SK-N-SH (cell line): ENCODE measurements around the gene FNDC10. TPM values are rescaled to one million over a fixed set of nuclear protein-coding genes. Genes with fewer than 3 reads are reported as not detected.

Experiments
- CTCF ChIA-PET: fragments of 300-600, 350-600 bp; formaldehyde crosslinking; extraction: SDS; loops from one replicate; lab custom pipeline; 2021; lab: Yijun Ruan, JAX
- POLR2A ChIA-PET: fragments of 350-600 bp; sonication (Branson Sonifier 250); formaldehyde crosslinking; extraction: SDS; loops from one replicate; lab custom pipeline; 2020; ENCODE audit warnings: antibody characterized with exemption, inconsistent platforms; lab: Yijun Ruan, JAX
- DNase-seq: peaks from one replicate; pipeline ENCODE4 v3.0.0; 2012
- H2AFZ ChIP-seq: fragments of 200-600 bp; sonication (generic); 2 replicates; pipeline ENCODE4 v1.8.1; 2016; ENCODE audit warnings: antibody characterized with exemption, mild to moderate bottlenecking, low read depth
- H3F3A ChIP-seq: fragments of 200-600 bp; sonication (generic); replicated peaks from 2 replicates; pipeline ENCODE3; 2016; ENCODE audit warnings: antibody characterized with exemption, mild to moderate bottlenecking; ENCODE audit not compliant: insufficient read depth
- H3K27ac ChIP-seq, 2 experiments: fragments of 200-500 bp in 1 of 2; fragments of 200-600 bp in 1 of 2; sonication (Bioruptor generic) in 1 of 2; sonication (generic), shearing (Covaris generic) in 1 of 2; 2 replicates each; pipeline versions ENCODE4 v1.5.1 to v1.6.1; 2014 to 2016; ENCODE audit warnings: low read depth in 2 of 2, inconsistent platforms in 1 of 2, low read length in 1 of 2, mild to moderate bottlenecking in 1 of 2, mixed read lengths in 1 of 2
- H3K27me3 ChIP-seq: fragments of 200-600 bp; sonication (generic), shearing (Covaris generic); 2 replicates; pipeline ENCODE4 v1.6.1; 2016; ENCODE audit warnings: mixed run types; ENCODE audit not compliant: insufficient read depth
- H3K36me3 ChIP-seq, 2 experiments: fragments of 200-500 bp in 1 of 2; fragments of 200-600 bp in 1 of 2; sonication (Bioruptor generic) in 1 of 2; sonication (generic) in 1 of 2; replicated peaks in 1 of 2; 2 replicates each; pipeline versions ENCODE3 to v1.5.1; 2014 to 2016; ENCODE audit warnings: low read length in 1 of 2, mild to moderate bottlenecking in 1 of 2; ENCODE audit not compliant: insufficient read depth in 2 of 2, control insufficient read depth in 1 of 2
- H3K4me1 ChIP-seq, 2 experiments: fragments of 200-500 bp in 1 of 2; fragments of 200-600 bp in 1 of 2; sonication (Bioruptor generic) in 1 of 2; sonication (generic), shearing (Covaris generic) in 1 of 2; 2 replicates each; pipeline versions ENCODE4 v1.5.1 to v1.6.1; 2014 to 2016; ENCODE audit warnings: low read depth in 1 of 2, low read length in 1 of 2, mixed run types in 1 of 2; ENCODE audit not compliant: insufficient read depth in 2 of 2, control insufficient read depth in 1 of 2
- H3K4me2 ChIP-seq: fragments of 200-600 bp; sonication (generic), shearing (Covaris generic); 2 replicates; pipeline ENCODE4 v1.6.1; 2017; ENCODE audit warnings: mixed run types
- H3K4me3 ChIP-seq, 2 experiments: fragments of 200-500 bp in 1 of 2; fragments of 200-600 bp in 1 of 2; sonication (Bioruptor generic) in 1 of 2; sonication (generic), shearing (Covaris generic) in 1 of 2; 2 replicates each; pipeline versions ENCODE4 v1.5.1 to v1.8.1; 2014 to 2016; ENCODE audit warnings: low read depth in 2 of 2, inconsistent platforms in 1 of 2, low read length in 1 of 2, mild to moderate bottlenecking in 1 of 2, mixed read lengths in 1 of 2, moderate library complexity in 1 of 2
- H3K79me2 ChIP-seq: fragments of 200-600 bp; sonication (generic); 2 replicates; pipeline ENCODE4 v1.8.1; 2017; ENCODE audit warnings: mild to moderate bottlenecking; ENCODE audit not compliant: insufficient read depth
- H3K9ac ChIP-seq: fragments of 200-600 bp; sonication (generic); 2 replicates; pipeline ENCODE4 v1.6.1; 2017; ENCODE audit warnings: mixed run types
- H3K9me2 ChIP-seq: fragments of 200-600 bp; sonication (generic); 2 replicates; pipeline ENCODE4 v1.6.1; 2017; ENCODE audit warnings: mixed run types
- H3K9me3 ChIP-seq: fragments of 200-600 bp; sonication (generic); 2 replicates; pipeline ENCODE4 v1.6.1; 2017; ENCODE audit warnings: mixed run types, mild to moderate bottlenecking, moderate library complexity
- H4K20me1 ChIP-seq: fragments of 200-600 bp; sonication (generic); 2 replicates; pipeline ENCODE4 v1.6.1; 2017; ENCODE audit warnings: mild to moderate bottlenecking, mixed run types; ENCODE audit not compliant: insufficient read depth
- POLR2AphosphoS5 ChIP-seq: IDR thresholded peaks from 2 replicates; pipeline ENCODE4 v1.6.1; 2012; ENCODE audit warnings: low read depth, low read length
- SMC3 ChIP-seq: IDR thresholded peaks from 2 replicates; pipeline ENCODE4 v1.6.1; 2012; ENCODE audit warnings: low read depth, low read length, improper control_type of control experiment
- TAF1 ChIP-seq: IDR thresholded peaks from 2 replicates; pipeline ENCODE4 v1.6.1; 2012; ENCODE audit warnings: low read depth, mild to moderate bottlenecking, low read length, moderate library complexity, borderline replicate concordance
- TCF12 ChIP-seq: IDR thresholded peaks from 2 replicates; pipeline ENCODE4 v1.4.0; 2012
- TEAD4 ChIP-seq: IDR thresholded peaks from 2 replicates; pipeline ENCODE4 v1.4.0; 2012; ENCODE audit warnings: mild to moderate bottlenecking, borderline replicate concordance; ENCODE audit not compliant: insufficient read depth
- USF1 ChIP-seq: IDR thresholded peaks from 2 replicates; pipeline ENCODE4 v1.4.0; 2012; ENCODE audit warnings: low read depth, borderline replicate concordance
- whole genome bisulfite sequencing: methylation state at CpG from one replicate; pipeline ENCODE4 v1.1.6; 2017; ENCODE audit warnings: low lambda C conversion rate; 5-methylcytosine and 5-hydroxymethylcytosine counted together
- polyA plus RNA-seq, 3 experiments: library from polyadenylated mRNA; depleted of rRNA; stranded (reverse); fragments of >200 nt; gene quantifications; 2 replicates each; pipeline ENCODE4 v1.2.3, GENCODE V29; 2012
- TF ChIP-seq, protein P1 (sequence below): fragments of 150-350 bp; IDR thresholded peaks from 2 replicates; pipeline ENCODE4 v1.6.1; 2016; ENCODE audit warnings: mild to moderate bottlenecking, low read depth, low read length
- TF ChIP-seq, protein P2 (sequence below): fragments of 150-350 bp; IDR thresholded peaks from 2 replicates; pipeline ENCODE4 v1.6.1; 2017; ENCODE audit warnings: antibody characterized with exemption, low read length, low read depth, borderline replicate concordance

FNDC10 gene
- polyA plus RNA-seq, 1 of the 3 experiments (the other 2 are of a cell fraction), result 6.7 TPM

GRCh38 chr1:1569341-1569740 lies 30.6 kb downstream of the FNDC10 start:
- Histone ChIP-seq H3F3A (peaks cover 13% of the 10 kb centered on the region), H3K4me1 (peaks cover 0 to 4% of the 10 kb centered on the region in 2 experiments; a peak in 1 of 4 replicates), H3K27me3 (no peaks in the 10 kb centered on the region), H3K9me2 (no peaks in the 10 kb centered on the region), H2AFZ (no peak overlapping the region), H3K4me2 (no peak overlapping the region), H3K27ac (no peak overlapping the region), H3K79me2 (peaks cover 100% of the 10 kb centered on the region), H3K9me3 (no peaks in the 10 kb centered on the region), H3K4me3 (no peak overlapping the region), H4K20me1 (peaks cover 73% of the 10 kb centered on the region), H3K9ac (no peak overlapping the region), H3K36me3 (peaks cover 15 to 20% of the 10 kb centered on the region in 2 experiments)
- DNase-seq, result no peak
- ChIA-PET POLR2A (no interaction called here), CTCF (no interaction called here)
- no peak for TF ChIP-seq TEAD4
- 96% methylated on average over 5 of the region's 7 CpGs for WGBS

DNA sequence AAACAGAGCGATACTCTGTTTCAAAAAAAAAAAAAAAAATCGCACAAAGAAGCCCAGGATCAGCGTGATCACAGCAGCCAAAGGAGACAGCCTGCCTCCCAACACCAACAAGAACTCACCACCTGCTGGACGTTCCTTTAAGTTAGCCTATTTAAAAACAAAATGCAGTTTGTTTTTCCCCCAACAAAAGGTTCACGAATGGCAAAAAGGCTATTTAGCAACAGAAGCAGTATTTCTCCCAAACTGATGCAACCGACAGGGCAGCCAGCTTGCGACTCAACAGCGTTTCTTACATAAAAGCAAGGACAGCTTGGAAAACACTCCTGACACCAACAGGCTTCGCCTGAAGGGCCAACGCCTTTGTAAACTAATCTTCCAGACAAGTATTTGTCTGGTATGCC lies 32.0 kb downstream of the FNDC10 start:
- Histone ChIP-seq H3K9ac (no peak overlapping the region), H3K4me1 (no peaks in the 10 kb centered on the region), H3K4me2 (no peak overlapping the region), H3K27ac (no peak overlapping the region), H3K4me3 (no peak overlapping the region), H3K9me3 (no peaks in the 10 kb centered on the region), H3F3A (peaks cover 8% of the 10 kb centered on the region), H3K36me3 (peaks cover 22 to 26% of the 10 kb centered on the region in 2 experiments), H4K20me1 (peaks cover 75% of the 10 kb centered on the region)
- POLR2A ChIA-PET, result no interaction called here
- WGBS, result 96% methylated on average over 10 of the region's 10 CpGs
- TF ChIP-seq SMC3 (no peak), POLR2AphosphoS5 (no peak), TCF12 (no peak), TAF1 (no peak)
- TF ChIP-seq, protein P1, sequence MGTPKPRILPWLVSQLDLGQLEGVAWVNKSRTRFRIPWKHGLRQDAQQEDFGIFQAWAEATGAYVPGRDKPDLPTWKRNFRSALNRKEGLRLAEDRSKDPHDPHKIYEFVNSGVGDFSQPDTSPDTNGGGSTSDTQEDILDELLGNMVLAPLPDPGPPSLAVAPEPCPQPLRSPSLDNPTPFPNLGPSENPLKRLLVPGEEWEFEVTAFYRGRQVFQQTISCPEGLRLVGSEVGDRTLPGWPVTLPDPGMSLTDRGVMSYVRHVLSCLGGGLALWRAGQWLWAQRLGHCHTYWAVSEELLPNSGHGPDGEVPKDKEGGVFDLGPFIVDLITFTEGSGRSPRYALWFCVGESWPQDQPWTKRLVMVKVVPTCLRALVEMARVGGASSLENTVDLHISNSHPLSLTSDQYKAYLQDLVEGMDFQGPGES, result no peak
- TF ChIP-seq, protein P2, sequence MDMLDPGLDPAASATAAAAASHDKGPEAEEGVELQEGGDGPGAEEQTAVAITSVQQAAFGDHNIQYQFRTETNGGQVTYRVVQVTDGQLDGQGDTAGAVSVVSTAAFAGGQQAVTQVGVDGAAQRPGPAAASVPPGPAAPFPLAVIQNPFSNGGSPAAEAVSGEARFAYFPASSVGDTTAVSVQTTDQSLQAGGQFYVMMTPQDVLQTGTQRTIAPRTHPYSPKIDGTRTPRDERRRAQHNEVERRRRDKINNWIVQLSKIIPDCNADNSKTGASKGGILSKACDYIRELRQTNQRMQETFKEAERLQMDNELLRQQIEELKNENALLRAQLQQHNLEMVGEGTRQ, result no peak
- TF ChIP-seq, all 33 proteins: peak for 0
- DNase-seq, result no peak
- CTCF ChIA-PET, result no interaction called here
- Histone ChIP-seq H3K79me2 (peaks cover 100% of the 10 kb centered on the region), H2AFZ (no peak overlapping the region), H3K27me3 (no peaks in the 10 kb centered on the region), H3K9me2 (no peaks in the 10 kb centered on the region)

- Histone ChIP-seq H3K9me3 (no peaks in the 10 kb centered on the region), H3K9me2 (no peaks in the 10 kb centered on the region), H3K36me3 (peaks cover 21 to 28% of the 10 kb centered on the region in 2 experiments), H3K4me1 (no peaks in the 10 kb centered on the region), H3K27ac (no peak overlapping the region), H3F3A (peaks cover 8% of the 10 kb centered on the region), H3K79me2 (peaks cover 98% of the 10 kb centered on the region), H3K27me3 (no peaks in the 10 kb centered on the region), H3K4me3 (no peak overlapping the region), H3K9ac (no peak overlapping the region), H4K20me1 (peaks cover 75% of the 10 kb centered on the region), H2AFZ (no peak overlapping the region), H3K4me2 (no peak overlapping the region)
- ChIA-PET POLR2A (no interaction called here), CTCF (no interaction called here)
- whole genome bisulfite sequencing, result 96% methylated on average over 31 of the region's 31 CpGs
- TF ChIP-seq USF1, result no peak
- DNase-seq, result no peak
These were observed 32.6 kb downstream of the FNDC10 start for GRCh38 chr1:1567152-1567875.
